Superior temporal gyrus (tissue), 1 donor: ENCODE data around the gene LRRC18.

ENCODE experiments used
- DNase-seq: peaks from one replicate; pipeline ENCODE4 v3.0.0-alpha.2; 2016; ENCODE audit errors: extremely low spot score

Gene LRRC18

DNA sequence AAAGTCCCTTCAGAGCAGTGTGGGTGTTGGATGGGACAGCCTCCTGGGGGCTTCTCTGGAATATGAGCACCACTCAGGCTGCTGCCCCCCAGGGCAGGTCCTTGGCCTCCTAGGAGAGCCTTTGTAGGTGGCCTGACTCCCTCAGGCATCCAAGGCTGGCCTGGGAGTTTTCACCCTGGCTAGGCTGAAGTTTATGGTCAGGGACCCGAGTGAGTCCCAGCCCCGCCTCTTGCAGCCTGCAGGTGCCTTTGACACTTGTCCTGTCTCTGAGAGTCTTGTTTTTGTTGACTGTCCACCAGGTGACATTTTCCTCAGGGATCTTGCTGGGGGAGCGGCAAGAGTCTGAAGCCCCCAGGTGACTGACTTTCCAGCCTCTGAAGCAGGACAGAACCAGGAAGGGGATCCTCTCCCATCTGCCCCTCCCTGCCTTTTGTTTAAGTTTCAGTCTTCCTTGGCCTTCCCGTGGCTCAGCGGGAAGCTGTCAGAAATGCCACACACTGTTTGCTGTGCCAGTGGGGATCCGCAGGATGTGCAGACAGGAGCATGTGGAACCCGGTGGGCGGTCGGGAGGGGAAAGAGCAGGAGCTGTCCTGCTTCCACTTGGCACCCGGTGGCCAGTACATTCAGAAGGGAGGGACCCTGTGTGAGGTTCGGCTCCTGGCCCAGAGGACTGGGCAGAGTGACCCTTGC is 59.5 kb downstream of the LRRC18 start:
- DNase-seq = no peak

DNA sequence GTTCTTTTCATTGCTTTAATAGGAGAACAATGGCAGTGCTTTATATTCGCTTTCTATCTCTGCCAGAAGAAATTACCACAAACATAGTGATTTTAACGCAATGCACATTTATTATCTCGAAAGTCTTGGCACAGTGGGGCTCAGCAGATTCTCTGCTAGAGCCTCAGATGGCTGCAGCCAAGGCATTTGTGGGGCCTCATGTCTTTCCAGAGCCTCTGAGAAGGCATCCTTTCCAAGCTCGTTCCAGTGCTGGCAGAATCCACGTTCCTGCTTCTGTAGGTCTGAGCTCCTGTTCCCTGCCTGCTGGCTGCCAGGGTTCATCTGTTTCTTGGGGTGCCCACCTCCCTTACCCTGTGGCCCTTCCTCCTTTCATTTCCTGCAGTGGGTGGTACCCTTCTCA is 60.2 kb downstream of the LRRC18 start:
- no peak for DNase-seq

DNA sequence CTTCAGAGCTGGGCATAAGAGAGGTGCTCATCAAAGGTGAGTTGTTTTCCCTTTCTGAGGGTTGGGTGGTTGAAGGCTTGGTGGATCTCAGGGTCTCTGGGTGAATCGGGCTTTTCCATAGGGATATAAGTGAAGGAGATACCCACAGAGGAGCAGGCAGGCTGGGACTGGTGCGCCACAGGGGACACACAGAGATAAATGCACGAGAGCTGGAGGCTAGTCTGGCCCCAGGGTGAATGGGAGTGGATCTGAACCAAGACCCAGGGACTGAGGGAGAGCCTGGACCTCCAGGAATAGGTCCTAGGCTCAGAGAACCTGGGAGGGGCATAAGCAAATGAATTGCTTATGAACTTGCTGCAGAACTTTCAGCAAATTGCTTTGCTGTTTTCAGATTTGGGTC is 61.5 kb downstream of the LRRC18 start:
- no peak for DNase-seq

- no peak for DNase-seq
These were observed 67.4 kb downstream of the LRRC18 start for GRCh38 chr10:48872234-48872633.
